CD14-positive monocyte (primary cell): Measurements from ENCODE around the gene IFT57. TPM values are rescaled to one million over a fixed set of nuclear protein-coding genes. Genes with fewer than 3 reads are reported as not detected.

ENCODE experiments used
- DNase-seq, 3 donors: peaks; one replicate each; pipeline ENCODE4 v3.0.0-alpha.2; 2011 to 2022
- H2AFZ ChIP-seq: 2 replicates; pipeline ENCODE4 v1.6.0; 2012; ENCODE audit warnings: mild to moderate bottlenecking, low read depth, low read length, inconsistent platforms; ENCODE audit not compliant: insufficient read depth, poor library complexity, severe bottlenecking
- H3K27ac ChIP-seq, 2 donors: 1 replicate in 1 of 2; 2 replicates in 1 of 2; pipeline ENCODE4 v1.5.1; 2012 to 2013; ENCODE audit warnings: low read length in 2 of 2, control low read depth in 1 of 2, inconsistent platforms in 1 of 2, low read depth in 1 of 2, mild to moderate bottlenecking in 1 of 2
- H3K27me3 ChIP-seq, 2 donors: one replicate each; pipeline versions ENCODE4 v1.6.0 to v1.6.1; 2011 to 2013; ENCODE audit warnings: low read length in 2 of 2; ENCODE audit not compliant: control insufficient read depth in 2 of 2, insufficient read depth in 2 of 2
- H3K36me3 ChIP-seq, 2 donors: replicated peaks in 1 of 2; 1 replicate in 1 of 2; 2 replicates in 1 of 2; pipeline versions ENCODE4 v1.5.1 to v1.6.1; 2012 to 2013; ENCODE audit warnings: low read length in 2 of 2, control low read depth in 1 of 2, inconsistent platforms in 1 of 2, mild to moderate bottlenecking in 1 of 2; ENCODE audit not compliant: insufficient read depth in 2 of 2, control insufficient read depth in 1 of 2
- H3K4me1 ChIP-seq, 2 donors: 1 replicate in 1 of 2; 2 replicates in 1 of 2; pipeline versions ENCODE4 v1.5.1 to v1.6.1; 2012 to 2013; ENCODE audit warnings: low read length in 2 of 2, control low read depth in 1 of 2, inconsistent platforms in 1 of 2, mild to moderate bottlenecking in 1 of 2, moderate library complexity in 1 of 2; ENCODE audit not compliant: insufficient read depth in 2 of 2, control insufficient read depth in 1 of 2
- H3K4me2 ChIP-seq: replicated peaks from 2 replicates; pipeline ENCODE3; 2012; ENCODE audit warnings: low read length, moderate library complexity, mild to moderate bottlenecking; ENCODE audit not compliant: poor library complexity, severe bottlenecking; ENCODE audit errors: extremely low read depth
- H3K4me3 ChIP-seq, 3 experiments: fragments of 200-600 bp in 1 of 3; sonication (generic) in 1 of 3; replicated peaks in 1 of 3; 1 replicate in 2 of 3; 2 replicates in 1 of 3; pipeline ENCODE4 v1.5.1; 2011 to 2013; ENCODE audit warnings: low read length in 3 of 3, mild to moderate bottlenecking in 3 of 3, control low read depth in 2 of 3, low read depth in 2 of 3, inconsistent platforms in 1 of 3, moderate library complexity in 1 of 3
- H3K79me2 ChIP-seq: 2 replicates; pipeline ENCODE4 v1.6.0; 2012; ENCODE audit warnings: mild to moderate bottlenecking, control low read depth, inconsistent platforms, low read length, moderate library complexity; ENCODE audit not compliant: insufficient read depth
- H3K9ac ChIP-seq: 2 replicates; pipeline ENCODE4 v1.6.0; 2017; ENCODE audit warnings: low read length, mild to moderate bottlenecking; ENCODE audit not compliant: insufficient read depth, poor library complexity, severe bottlenecking
- H3K9me3 ChIP-seq, 2 donors: replicated peaks in 1 of 2; 1 replicate in 1 of 2; 2 replicates in 1 of 2; pipeline versions ENCODE4 v1.5.1 to v1.6.1; 2012 to 2013; ENCODE audit warnings: low read length in 2 of 2, control low read depth in 1 of 2; ENCODE audit not compliant: control insufficient read depth in 1 of 2, insufficient read depth in 1 of 2
- H4K20me1 ChIP-seq: 2 replicates; pipeline ENCODE4 v1.6.0; 2012; ENCODE audit warnings: mild to moderate bottlenecking, low read length, control low read depth, moderate library complexity; ENCODE audit not compliant: insufficient read depth
- H3K27ac Mint-ChIP-seq, 7 donors: one replicate each; pipeline ENCODE4 v1.8.0; 2020; ENCODE audit warnings: mild to moderate bottlenecking in 7 of 7, mixed read lengths in 7 of 7, moderate library complexity in 6 of 7, inconsistent platforms in 2 of 7
- H3K27me3 Mint-ChIP-seq, 3 donors: one replicate each; pipeline ENCODE4 v1.8.0; 2021 to 2022; ENCODE audit warnings: low read depth in 3 of 3, mild to moderate bottlenecking in 3 of 3, mixed read lengths in 3 of 3, moderate library complexity in 3 of 3, inconsistent platforms in 1 of 3
- H3K36me3 Mint-ChIP-seq, 2 donors: one replicate each; pipeline ENCODE4 v1.8.0; 2020; ENCODE audit warnings: mixed read lengths in 2 of 2, inconsistent platforms in 1 of 2, mild to moderate bottlenecking in 1 of 2
- H3K4me1 Mint-ChIP-seq: one replicate; pipeline ENCODE4 v1.8.0; 2020; ENCODE audit warnings: mild to moderate bottlenecking, mixed read lengths
- H3K4me3 Mint-ChIP-seq, 2 donors: one replicate each; pipeline ENCODE4 v1.8.0; 2020; ENCODE audit warnings: mild to moderate bottlenecking in 2 of 2, mixed read lengths in 2 of 2, moderate library complexity in 1 of 2
- H3K9me3 Mint-ChIP-seq, 7 donors: one replicate each; pipeline ENCODE4 v1.8.0; 2020 to 2022; ENCODE audit warnings: mixed read lengths in 7 of 7, mild to moderate bottlenecking in 6 of 7, moderate library complexity in 6 of 7, inconsistent platforms in 2 of 7
- WGBS: methylation state at CpG from one replicate; pipeline ENCODE4 v1.1.5; 2013; ENCODE audit warnings: missing lambda C conversion rate; ENCODE audit not compliant: insufficient coverage; 5-methylcytosine and 5-hydroxymethylcytosine counted together
- intact Hi-C, 2 donors: fragments of 100-400 bp; cut with micrococcal nuclease; formaldehyde crosslinking; loops; one replicate each; pipeline versions ENCODE4 v1.15.0 to v1.15.1; 2023
- polyA plus RNA-seq, 3 donors: library from polyadenylated mRNA; depleted of rRNA in 1 of 3; unstranded in 2 of 3; stranded (reverse) in 1 of 3; fragments of 300-500 nt in 2 of 3; fragments of >200 nt in 1 of 3; fragmentation: Illumina TruSeq in 2 of 3; gene quantifications; 1 replicate in 2 of 3; 2 replicates in 1 of 3; pipeline ENCODE4 v1.2.3, GENCODE V29; 2012 to 2021
- TF ChIP-seq, protein P1 (sequence below): fragments of 200-600 bp; IDR thresholded peaks from one replicate; pipeline ENCODE4 v1.8.0; 2022; ENCODE audit warnings: antibody characterized with exemption, mild to moderate bottlenecking

The IFT57 gene
- polyA plus RNA-seq, 3 donors: 4.9 to 22.9 (median 15.1) TPM

DNA sequence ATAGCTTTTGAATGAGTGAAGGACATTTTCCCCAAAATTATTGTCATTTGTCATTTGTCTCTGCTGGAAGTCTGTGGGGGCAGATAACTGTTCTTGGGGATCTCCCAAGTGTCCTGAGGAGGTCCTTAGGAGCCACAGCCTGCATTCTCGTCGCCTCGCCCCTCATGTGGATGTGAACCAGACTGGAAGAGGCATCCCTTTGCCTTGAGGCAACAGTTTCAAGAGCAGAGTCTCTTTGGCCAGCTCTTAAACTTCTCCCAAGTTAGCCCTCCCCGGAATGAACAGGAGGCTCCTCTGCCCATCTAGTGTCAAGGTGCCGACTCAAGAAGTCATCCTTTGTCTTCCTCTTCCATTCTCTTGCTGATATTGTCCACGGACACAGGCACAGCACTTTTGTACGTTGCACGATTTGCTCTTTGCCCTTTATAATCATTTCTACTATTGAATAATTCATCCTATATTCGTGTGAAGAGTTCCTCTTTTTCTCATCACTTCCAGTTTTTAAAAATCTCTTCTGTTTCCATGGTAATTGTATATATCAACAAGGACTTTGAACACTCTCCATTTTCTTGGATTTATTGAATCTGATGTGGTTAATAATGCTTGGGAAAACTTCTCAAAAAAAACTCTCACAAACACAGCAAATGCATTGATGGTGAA lies 90.6 kb downstream of the IFT57 start:
- no peaks in the 10 kb centered on the region for H3K9me3 ChIP-seq
- no peaks in the 10 kb centered on the region for H4K20me1 ChIP-seq
- peaks cover 45 to 58% of the 10 kb centered on the region in 2 donors for H3K4me1 ChIP-seq
- peaks cover 61% of the 10 kb centered on the region for H3K4me1 Mint-ChIP-seq
- peaks cover 0 to 6% (median 1%) of the 10 kb centered on the region in 3 donors for H3K27me3 Mint-ChIP-seq
- peak; percentile 54 to 77 (median 71) for DNase-seq
- H2AFZ ChIP-seq: no peak overlapping the region
- peak overlapping the region in 1 of 2 donors; percentile 68 for H3K4me3 Mint-ChIP-seq
- H3K79me2 ChIP-seq: no peaks in the 10 kb centered on the region
- intact Hi-C loops: loop anchor here (2.0 to 5.0 kb wide), 3 partner anchors 39 to 144 kb away; partner anchors contain the start of gene CD47 (in 2 of the 2)
- peaks cover 0 to 2% (median 0%) of the 10 kb centered on the region in 7 donors for H3K9me3 Mint-ChIP-seq
- no peak overlapping the region for H3K4me3 ChIP-seq
- TF ChIP-seq, protein P1, sequence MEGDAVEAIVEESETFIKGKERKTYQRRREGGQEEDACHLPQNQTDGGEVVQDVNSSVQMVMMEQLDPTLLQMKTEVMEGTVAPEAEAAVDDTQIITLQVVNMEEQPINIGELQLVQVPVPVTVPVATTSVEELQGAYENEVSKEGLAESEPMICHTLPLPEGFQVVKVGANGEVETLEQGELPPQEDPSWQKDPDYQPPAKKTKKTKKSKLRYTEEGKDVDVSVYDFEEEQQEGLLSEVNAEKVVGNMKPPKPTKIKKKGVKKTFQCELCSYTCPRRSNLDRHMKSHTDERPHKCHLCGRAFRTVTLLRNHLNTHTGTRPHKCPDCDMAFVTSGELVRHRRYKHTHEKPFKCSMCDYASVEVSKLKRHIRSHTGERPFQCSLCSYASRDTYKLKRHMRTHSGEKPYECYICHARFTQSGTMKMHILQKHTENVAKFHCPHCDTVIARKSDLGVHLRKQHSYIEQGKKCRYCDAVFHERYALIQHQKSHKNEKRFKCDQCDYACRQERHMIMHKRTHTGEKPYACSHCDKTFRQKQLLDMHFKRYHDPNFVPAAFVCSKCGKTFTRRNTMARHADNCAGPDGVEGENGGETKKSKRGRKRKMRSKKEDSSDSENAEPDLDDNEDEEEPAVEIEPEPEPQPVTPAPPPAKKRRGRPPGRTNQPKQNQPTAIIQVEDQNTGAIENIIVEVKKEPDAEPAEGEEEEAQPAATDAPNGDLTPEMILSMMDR: no peak
- peak overlapping the region; percentile 64 for H3K4me2 ChIP-seq
- H3K36me3 ChIP-seq: no peaks in the 10 kb centered on the region
- H3K27ac ChIP-seq: peak overlapping the region; percentile 73 to 85
- H3K9ac ChIP-seq: peak overlapping the region; percentile 44
- H3K27ac Mint-ChIP-seq: peak overlapping the region; percentile 66 to 99 (median 94)
- WGBS: 87% methylated on average over 6 of the region's 9 CpGs
- H3K27me3 ChIP-seq: no peaks in the 10 kb centered on the region
- no peaks in the 10 kb centered on the region for H3K36me3 Mint-ChIP-seq

DNA sequence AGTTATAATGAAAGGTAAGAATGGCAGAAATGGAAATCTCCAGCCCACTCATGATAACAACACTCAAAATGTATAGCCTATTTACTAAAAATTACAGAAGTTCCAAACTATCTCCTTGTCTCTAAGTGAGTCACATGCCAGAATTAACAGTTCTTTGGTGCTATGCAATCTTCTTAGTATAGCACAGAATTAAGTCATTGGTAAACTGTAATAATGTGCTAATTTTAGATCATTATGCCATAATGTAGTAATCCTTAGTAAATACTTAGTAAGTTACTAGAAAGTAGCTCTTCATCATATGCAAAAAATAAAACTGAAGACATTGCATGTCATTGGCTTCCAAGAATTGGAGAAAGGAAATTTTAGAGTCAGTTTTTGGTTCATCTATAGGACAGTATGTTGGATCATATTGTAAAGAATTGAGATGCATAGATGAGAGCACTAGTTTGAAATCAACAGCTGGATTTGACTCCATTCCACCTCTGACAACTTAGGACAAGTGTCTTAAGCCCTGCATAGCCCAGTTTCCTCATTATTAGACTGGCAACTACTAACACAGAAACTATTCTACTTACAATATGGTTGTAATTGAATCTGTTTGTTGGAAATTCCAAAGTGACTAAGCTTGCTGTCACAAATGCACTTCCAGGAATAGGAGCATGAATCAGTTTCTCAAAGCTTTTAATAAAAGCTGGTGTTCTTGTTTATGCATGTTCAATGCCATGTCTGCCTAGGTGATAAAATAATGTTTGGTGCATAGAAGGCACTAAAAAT lies 91.3 kb downstream of the IFT57 start:
- H3K27me3 Mint-ChIP-seq: peaks cover 0 to 6% (median 1%) of the 10 kb centered on the region in 3 donors

More for the DNA sequence above, 91.3 kb downstream of the IFT57 start:
- no peaks in the 10 kb centered on the region for H4K20me1 ChIP-seq
- no peaks in the 10 kb centered on the region for H3K27me3 ChIP-seq
- H3K4me3 Mint-ChIP-seq: peak overlapping the region in 1 of 2 donors; percentile 68
- peak overlapping the region; percentile 73 to 85 for H3K27ac ChIP-seq
- H3K79me2 ChIP-seq: no peaks in the 10 kb centered on the region
- H3K9me3 ChIP-seq: no peaks in the 10 kb centered on the region
- H2AFZ ChIP-seq: no peak overlapping the region
- no peaks in the 10 kb centered on the region for H3K36me3 ChIP-seq
- intact Hi-C loops: loop anchor here in 1 of 2 donors (5.0 kb wide), 2 partner anchors 39 to 144 kb away; partner anchors contain the start of gene CD47
- peaks cover 66% of the 10 kb centered on the region for H3K4me1 Mint-ChIP-seq
- no peaks in the 10 kb centered on the region for H3K36me3 Mint-ChIP-seq
- H3K4me2 ChIP-seq: peak overlapping the region; percentile 64
- DNase-seq: peak; percentile 61 to 90 (median 86)
- peaks cover 46 to 59% of the 10 kb centered on the region in 2 donors for H3K4me1 ChIP-seq
- TF ChIP-seq, protein P1: no peak
- H3K9me3 Mint-ChIP-seq: peaks cover 0 to 2% (median 0%) of the 10 kb centered on the region in 7 donors
- no peak overlapping the region for H3K9ac ChIP-seq
- H3K4me3 ChIP-seq: no peak overlapping the region
- H3K27ac Mint-ChIP-seq: peak overlapping the region; percentile 66 to 99 (median 94)
